Stomach (tissue), 4 donors: ENCODE data around the gene ROBO1.

Experiments
- CTCF ChIP-seq, 7 experiments: fragments of 450-650 bp in 4 of 7; fragments of 200-600 bp in 3 of 7; sonication (generic) in 3 of 7; IDR thresholded peaks; one replicate each; pipeline ENCODE4 v1.5.1; 2016 to 2019; ENCODE audit warnings: antibody characterized with exemption in 7 of 7, control low read depth in 2 of 7, mild to moderate bottlenecking in 1 of 7
- POLR2A ChIP-seq, 4 donors: fragments of 450-650 bp; IDR thresholded peaks; one replicate each; pipeline ENCODE4 v1.6.1; 2016; ENCODE audit warnings: antibody characterized with exemption in 4 of 4, control low read depth in 2 of 4, mild to moderate bottlenecking in 1 of 4, moderate library complexity in 1 of 4

GRCh38 chr3:78614486-78614885 is 1153.3 kb downstream of the ROBO1 start:
- TF ChIP-seq CTCF (IDR thresholded peaks at IDR 0.05) (no peak), POLR2A (IDR thresholded peaks at IDR 0.05) (no peak)
